ENCODE data around the gene CAPRIN2.

The CAPRIN2 gene

DNA sequence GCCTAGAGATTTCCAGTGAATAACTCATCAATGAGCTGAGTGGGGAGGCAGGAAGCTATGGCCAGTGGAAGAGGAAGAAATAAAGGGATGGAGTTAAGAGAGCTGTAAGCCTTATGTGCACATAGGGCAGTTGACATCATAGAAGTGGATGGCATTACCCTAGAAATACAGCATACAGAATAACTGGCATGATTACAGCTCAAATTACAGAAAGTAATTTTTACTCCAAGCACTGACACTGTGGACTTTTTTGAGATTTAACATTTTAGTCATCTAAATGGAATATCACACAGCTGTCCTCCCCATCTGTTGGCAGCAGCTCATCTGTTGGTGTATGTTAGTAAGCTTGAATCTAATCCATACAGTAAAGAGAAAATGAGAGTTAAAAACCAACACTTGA, 53.7 kb downstream of the CAPRIN2 start:
- DNase-seq (ENCODE audit: low read depth in 2 of 2) = no peak

- DNase-seq (ENCODE audit: low read depth in 2 of 2) = no peak
Measured at GRCh38 chr12:30700216-30700900, 54.4 kb downstream of the CAPRIN2 start.

- DNase-seq (ENCODE audit: low read depth in 2 of 2) = no peak
Measured at GRCh38 chr12:30698346-30698745, 56.4 kb downstream of the CAPRIN2 start.

DNA sequence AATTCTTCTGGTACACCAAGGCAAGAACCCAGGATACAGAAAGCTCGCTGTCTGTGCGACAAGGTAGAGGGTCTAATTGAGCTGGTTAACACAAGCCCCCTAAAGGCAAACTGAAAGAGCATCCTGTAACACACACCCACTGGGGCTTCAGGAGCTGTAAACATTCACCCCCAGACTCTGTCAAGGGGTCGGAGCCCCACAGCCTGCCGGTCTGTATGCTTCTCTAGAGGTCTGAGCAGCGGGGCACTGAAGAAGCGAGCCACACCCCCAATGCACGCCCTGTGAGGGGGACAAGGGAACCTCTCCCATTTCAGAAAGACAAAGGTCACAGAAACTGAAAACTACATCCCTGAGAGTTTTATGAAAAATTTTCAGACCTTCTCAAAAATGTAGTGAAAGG, 57.8 kb downstream of the CAPRIN2 start:
- no peak for DNase-seq (ENCODE audit: low read depth in 2 of 2)

- DNase-seq (ENCODE audit: low read depth in 2 of 2) = no peak
Measured at GRCh38 chr12:30696486-30696885, 58.3 kb downstream of the CAPRIN2 start.

GRCh38 chr12:30696103-30696408, 58.7 kb downstream of the CAPRIN2 start:
- DNase-seq (ENCODE audit: low read depth in 2 of 2) = no peak

GRCh38 chr12:30695199-30696102, 59.3 kb downstream of the CAPRIN2 start, which contains the start of gene IPO8:
IPO8 (minus strand) TSS chr12:30695869; CDS start chr12:30695647, 222 bp downstream.
- peak; percentile 82 to 88 for DNase-seq (ENCODE audit: low read depth in 2 of 2)

DNA sequence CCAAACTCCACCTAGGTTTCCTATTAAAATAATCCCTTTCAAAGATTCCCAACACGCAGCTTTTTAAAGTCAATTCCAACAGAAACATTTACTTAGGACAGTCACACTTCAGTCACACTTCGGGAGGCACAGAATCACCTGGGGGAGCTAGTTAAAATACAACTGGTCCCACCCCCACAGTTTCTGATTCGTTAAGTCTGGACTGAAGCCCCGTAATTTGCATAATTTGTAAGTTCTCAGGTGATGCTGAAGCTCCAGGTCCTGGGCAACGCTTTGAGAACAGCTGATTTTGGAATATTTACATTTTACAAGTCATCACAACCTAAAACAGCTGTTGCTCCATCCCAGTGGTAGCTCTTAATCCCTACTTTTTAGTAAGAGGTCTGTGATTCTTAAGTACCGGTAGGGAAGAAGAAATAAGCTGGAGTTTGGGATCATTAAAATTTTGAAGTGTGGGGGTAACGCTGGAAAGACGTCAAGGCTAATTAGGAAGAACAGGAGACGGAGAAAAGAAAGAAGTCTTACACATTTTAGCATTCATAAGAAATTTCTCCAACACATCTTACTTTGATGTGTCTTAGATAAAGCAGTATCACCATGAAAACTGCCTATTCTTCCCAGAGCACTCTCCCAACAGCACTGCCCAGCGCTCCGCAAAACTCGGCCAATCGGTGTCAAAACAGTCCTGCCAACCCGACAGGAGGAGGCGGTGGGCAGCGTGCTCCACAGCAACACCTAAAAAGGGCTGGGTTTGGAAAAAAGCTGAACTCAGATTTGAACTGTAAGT, 60.1 kb downstream of the CAPRIN2 start:
- no peak for DNase-seq (ENCODE audit: low read depth in 2 of 2)

DNA sequence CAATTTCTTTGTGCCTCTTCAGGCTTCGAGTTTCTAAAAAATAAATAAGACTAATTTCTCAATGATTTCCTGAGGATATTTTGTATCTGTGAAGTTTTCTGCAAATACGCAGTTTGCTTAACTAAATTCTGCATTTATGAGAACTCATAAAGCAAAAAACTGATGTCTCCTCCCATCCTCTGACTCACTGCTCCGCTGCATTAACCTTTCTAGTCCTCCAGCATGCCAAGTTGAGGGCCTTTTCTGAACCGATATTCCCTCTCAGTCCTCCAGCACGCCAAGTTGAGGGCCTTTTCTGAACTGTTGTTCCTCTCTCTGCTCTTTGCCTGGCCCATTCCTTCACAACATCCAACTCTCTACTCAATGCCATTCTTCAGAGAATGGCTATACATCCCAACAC, 62.3 kb downstream of the CAPRIN2 start:
- DNase-seq (ENCODE audit: low read depth in 2 of 2) = no peak

DNA sequence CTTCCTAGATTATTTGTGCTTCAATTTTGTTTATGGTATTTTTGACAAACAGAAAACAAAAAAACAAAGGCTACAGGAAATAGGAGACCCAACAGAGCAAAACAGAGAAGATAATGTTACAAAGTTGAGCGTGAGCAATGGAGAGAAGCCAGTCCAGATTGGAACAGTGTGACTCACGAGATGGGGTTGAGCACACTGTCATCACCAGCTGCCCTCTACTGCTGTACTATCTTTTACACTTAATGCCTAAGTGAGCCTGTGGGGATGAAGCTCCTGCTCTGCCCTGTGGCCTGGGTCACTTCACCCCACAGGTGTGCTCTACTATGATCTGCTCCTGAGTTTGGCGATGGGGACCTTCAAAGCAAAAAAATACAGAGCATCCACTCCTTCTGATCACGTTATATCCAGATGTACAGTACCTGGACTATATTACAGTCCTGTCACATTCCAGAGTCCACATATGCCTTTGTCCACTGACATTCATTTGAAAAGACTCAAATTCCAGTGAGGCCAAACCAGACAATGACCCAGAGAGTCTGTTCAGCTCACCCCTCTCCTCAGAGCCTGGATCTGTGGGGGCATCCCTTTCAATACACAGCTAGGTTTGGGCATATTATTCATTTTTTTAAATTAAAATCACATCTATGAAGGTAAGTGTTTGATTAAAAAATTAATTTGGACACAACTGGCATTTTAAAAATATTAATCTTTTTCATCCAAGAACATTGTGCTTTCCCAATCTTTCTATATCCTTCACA, 63.5 kb downstream of the CAPRIN2 start:
- DNase-seq (ENCODE audit: low read depth in 2 of 2) = peak; percentile 19 to 20

DNA sequence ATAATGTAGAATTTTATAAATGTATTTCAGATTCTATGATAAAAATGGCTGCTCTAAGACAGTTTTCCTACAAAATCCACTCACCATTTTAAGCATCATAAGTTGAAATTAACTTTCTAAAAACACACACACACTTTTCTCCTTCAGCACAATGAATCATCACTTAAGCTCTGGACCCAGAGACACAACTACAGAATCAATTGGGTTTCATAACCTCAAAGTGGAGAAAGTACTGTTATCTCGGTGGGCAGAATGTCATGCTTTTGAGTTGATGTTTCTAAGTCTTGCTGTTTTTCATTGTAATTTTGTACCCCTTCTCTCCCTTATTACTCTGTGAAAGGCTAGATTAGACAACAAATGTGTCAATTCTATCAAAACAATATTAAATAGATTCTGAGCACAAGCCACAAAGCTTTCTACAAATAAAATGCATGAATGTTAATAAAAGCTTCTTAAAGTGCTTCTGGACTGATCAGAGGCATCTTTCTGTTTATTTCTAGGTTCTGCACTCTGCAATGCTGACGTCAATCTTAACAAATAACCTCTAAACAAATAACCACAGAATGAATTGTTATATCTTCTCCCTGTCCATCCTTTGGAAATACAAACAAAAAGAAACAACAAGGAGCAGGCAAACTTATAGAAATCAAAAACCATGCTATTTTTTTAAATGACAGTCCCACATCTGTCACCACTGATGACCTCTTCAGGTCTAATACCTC, 67.3 kb downstream of the CAPRIN2 start:
- no peak for DNase-seq (ENCODE audit: low read depth in 2 of 2)

- DNase-seq (ENCODE audit: low read depth in 2 of 2) = no peak
Measured at GRCh38 chr12:30679241-30679640, 75.5 kb downstream of the CAPRIN2 start.

DNA sequence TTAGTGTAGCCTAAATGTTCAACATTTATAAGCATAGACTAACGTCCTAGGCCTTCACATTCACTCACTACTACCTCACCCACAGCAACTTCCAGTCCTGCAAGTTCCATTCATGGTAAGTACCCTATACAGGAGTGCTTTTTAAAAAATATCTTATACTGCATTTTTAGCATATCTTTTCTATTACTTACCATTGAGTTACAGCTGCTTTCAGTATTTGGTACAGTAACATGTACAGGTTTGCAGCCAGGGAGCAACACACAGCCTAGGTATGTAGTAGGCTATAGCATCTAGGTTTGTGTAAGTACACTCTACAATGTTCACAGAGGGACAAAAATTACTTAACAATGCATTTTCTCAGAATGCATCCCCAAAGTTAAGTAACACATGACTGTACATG, 76.5 kb downstream of the CAPRIN2 start:
- DNase-seq (ENCODE audit: low read depth in 2 of 2) = no peak

GRCh38 chr12:30661210-30661609, 93.5 kb downstream of the CAPRIN2 start:
- no peak for DNase-seq (ENCODE audit: low read depth in 2 of 2)

Data from fibroblast of skin of left quadriceps (primary cell).